Chondrocyte (in vitro differentiated cells): ENCODE data around the gene CNDP1. TPM values are rescaled to one million over a fixed set of nuclear protein-coding genes. Genes with fewer than 3 reads are reported as not detected.

Experiments
- DNase-seq: peaks from one replicate; pipeline ENCODE4 v3.0.0; 2021; ENCODE audit warnings: mixed read lengths, low spot score
- H3K27ac Mint-ChIP-seq: one replicate; pipeline ENCODE4 v1.8.0; 2021; ENCODE audit warnings: mild to moderate bottlenecking, moderate library complexity, mixed read lengths; ENCODE audit not compliant: unreplicated experiment
- H3K27me3 Mint-ChIP-seq: 2 replicates; pipeline ENCODE4 v1.8.0; 2021; ENCODE audit warnings: low read depth, mixed read lengths
- H3K36me3 Mint-ChIP-seq: 2 replicates; pipeline ENCODE4 v1.8.0; 2021; ENCODE audit warnings: low read depth, mixed read lengths
- H3K4me1 Mint-ChIP-seq: 2 replicates; pipeline ENCODE4 v1.8.0; 2021; ENCODE audit warnings: low read depth, mild to moderate bottlenecking, mixed read lengths
- H3K4me3 Mint-ChIP-seq: one replicate; pipeline ENCODE4 v1.8.0; 2021; ENCODE audit warnings: mild to moderate bottlenecking, moderate library complexity, mixed read lengths; ENCODE audit not compliant: unreplicated experiment
- H3K9me3 Mint-ChIP-seq: 2 replicates; pipeline ENCODE4 v1.8.0; 2021; ENCODE audit warnings: low read depth, mixed read lengths
- CTCF ChIP-seq: fragments of 200-600 bp; sonication (generic); IDR thresholded peaks from 2 replicates; pipeline ENCODE4 v1.5.0; 2021; ENCODE audit warnings: antibody characterized with exemption, mild to moderate bottlenecking, moderate library complexity
- total RNA-seq: library from RNA; stranded (reverse); gene quantifications from 3 replicates; pipeline ENCODE4 v1.2.1, GENCODE V29; 2021

The CNDP1 gene
- total RNA-seq, 1 donor from 2014 or later, result 0.22 TPM

GRCh38 chr18:74625157-74625556 lies 90.9 kb downstream of the CNDP1 start:
- Mint-ChIP-seq H3K27me3 (no peaks in the 10 kb centered on the region), H3K27ac (no peak overlapping the region), H3K9me3 (no peaks in the 10 kb centered on the region), H3K36me3 (no peaks in the 10 kb centered on the region), H3K4me3 (no peak overlapping the region), H3K4me1 (no peaks in the 10 kb centered on the region)
- DNase-seq, result no peak
- TF ChIP-seq CTCF, result no peak

- no peak for DNase-seq
- Mint-ChIP-seq H3K4me1 (peaks cover 6% of the 10 kb centered on the region), H3K27ac (no peak overlapping the region), H3K4me3 (no peak overlapping the region), H3K36me3 (no peaks in the 10 kb centered on the region), H3K27me3 (no peaks in the 10 kb centered on the region), H3K9me3 (no peaks in the 10 kb centered on the region)
- TF ChIP-seq CTCF, result no peak
Measured at GRCh38 chr18:74626049-74626874, 92.0 kb downstream of the CNDP1 start.

- Mint-ChIP-seq H3K4me1 (peaks cover 13% of the 10 kb centered on the region), H3K27ac (no peak overlapping the region), H3K4me3 (no peak overlapping the region), H3K27me3 (no peaks in the 10 kb centered on the region), H3K9me3 (no peaks in the 10 kb centered on the region), H3K36me3 (peaks cover 28% of the 10 kb centered on the region)
- no peak for TF ChIP-seq CTCF
- no peak for DNase-seq
Measured at GRCh38 chr18:74630804-74631203, 96.5 kb downstream of the CNDP1 start.

GRCh38 chr18:74631212-74631611 lies 96.9 kb downstream of the CNDP1 start:
- Mint-ChIP-seq H3K9me3 (no peaks in the 10 kb centered on the region), H3K27me3 (no peaks in the 10 kb centered on the region), H3K27ac (no peak overlapping the region), H3K36me3 (peaks cover 28% of the 10 kb centered on the region), H3K4me3 (no peak overlapping the region), H3K4me1 (peaks cover 13% of the 10 kb centered on the region)
- no peak for DNase-seq
- TF ChIP-seq CTCF, result no peak

GRCh38 chr18:74631623-74632350 lies 97.5 kb downstream of the CNDP1 start:
- no peak for TF ChIP-seq CTCF
- Mint-ChIP-seq H3K4me3 (no peak overlapping the region), H3K27me3 (no peaks in the 10 kb centered on the region), H3K4me1 (peaks cover 13% of the 10 kb centered on the region), H3K9me3 (no peaks in the 10 kb centered on the region), H3K36me3 (peaks cover 28% of the 10 kb centered on the region), H3K27ac (no peak overlapping the region)
- no peak for DNase-seq
